Astrocyte (in vitro differentiated cells and primary cell): ENCODE measurements around the gene SIPA1. TPM values are rescaled to one million over a fixed set of nuclear protein-coding genes. Genes with fewer than 3 reads are reported as not detected.

Experiments used
- DNase-seq: peaks from one replicate; pipeline ENCODE4 v3.0.0-alpha.2; 2010; ENCODE audit warnings: low read depth
- FAIRE-seq: peaks from 2 replicates; lab custom pipeline; 2011; peaks lifted over from hg19 to GRCh38; lab: Jason Lieb, UNC
- H2AFZ ChIP-seq: 2 replicates; pipeline ENCODE4 v1.6.0; 2012; ENCODE audit warnings: low read depth, low read length, inconsistent platforms
- H3K27ac ChIP-seq: 2 replicates; pipeline ENCODE4 v1.5.1; 2011; ENCODE audit warnings: low read depth, low read length, inconsistent platforms
- H3K27me3 ChIP-seq: 2 replicates; pipeline ENCODE4 v1.6.0; 2011; ENCODE audit warnings: low read length, inconsistent platforms; ENCODE audit not compliant: insufficient read depth
- H3K36me3 ChIP-seq: 2 replicates; pipeline ENCODE4 v1.5.1; 2011; ENCODE audit warnings: low read length, inconsistent platforms; ENCODE audit not compliant: insufficient read depth
- H3K4me1 ChIP-seq: 2 replicates; pipeline ENCODE4 v1.5.1; 2011; ENCODE audit warnings: low read length, inconsistent platforms; ENCODE audit not compliant: insufficient read depth
- H3K4me2 ChIP-seq: 2 replicates; pipeline ENCODE4 v1.6.0; 2012; ENCODE audit warnings: low read length, inconsistent platforms
- H3K4me3 ChIP-seq: 2 replicates; pipeline ENCODE4 v1.5.1; 2011; ENCODE audit warnings: low read depth, mild to moderate bottlenecking, low read length, inconsistent platforms; ENCODE audit not compliant: insufficient read depth
- H3K79me2 ChIP-seq: 2 replicates; pipeline ENCODE4 v1.6.0; 2012; ENCODE audit warnings: mild to moderate bottlenecking, low read length, inconsistent platforms; ENCODE audit not compliant: insufficient read depth
- H3K9ac ChIP-seq: 2 replicates; pipeline ENCODE4 v1.6.0; 2012; ENCODE audit warnings: mild to moderate bottlenecking, low read length, inconsistent platforms
- H3K9me3 ChIP-seq: 2 replicates; pipeline ENCODE4 v1.5.1; 2012; ENCODE audit warnings: low read depth, mild to moderate bottlenecking, low read length, inconsistent platforms; ENCODE audit not compliant: insufficient read depth
- H4K20me1 ChIP-seq: 2 replicates; pipeline ENCODE4 v1.6.0; 2012; ENCODE audit warnings: low read length, inconsistent platforms; ENCODE audit not compliant: insufficient read depth
- H3K27ac Mint-ChIP-seq: one replicate; pipeline ENCODE4 v1.8.0; 2021; ENCODE audit warnings: mild to moderate bottlenecking, mixed read lengths; ENCODE audit not compliant: unreplicated experiment
- H3K27me3 Mint-ChIP-seq: one replicate; pipeline ENCODE4 v1.8.0; 2021; ENCODE audit warnings: low read depth, mixed read lengths; ENCODE audit not compliant: unreplicated experiment
- H3K36me3 Mint-ChIP-seq: one replicate; pipeline ENCODE4 v1.8.0; 2021; ENCODE audit warnings: low read depth, mixed read lengths; ENCODE audit not compliant: unreplicated experiment
- H3K4me1 Mint-ChIP-seq: one replicate; pipeline ENCODE4 v1.8.0; 2021; ENCODE audit warnings: low read depth, mixed read lengths; ENCODE audit not compliant: unreplicated experiment
- H3K4me3 Mint-ChIP-seq: one replicate; pipeline ENCODE4 v1.8.0; 2021; ENCODE audit warnings: mild to moderate bottlenecking, moderate library complexity, mixed read lengths; ENCODE audit not compliant: unreplicated experiment
- H3K9me3 Mint-ChIP-seq: one replicate; pipeline ENCODE4 v1.8.0; 2021; ENCODE audit warnings: mild to moderate bottlenecking, mixed read lengths; ENCODE audit not compliant: unreplicated experiment
- CTCF ChIP-seq: IDR thresholded peaks from 2 replicates; pipeline ENCODE4 v1.5.1; 2011; ENCODE audit warnings: low read depth, mild to moderate bottlenecking, inconsistent platforms, low read length, moderate library complexity; ENCODE audit not compliant: insufficient read depth
- EZH2 ChIP-seq: IDR thresholded peaks from 2 replicates; pipeline ENCODE4 v1.6.1; 2012; ENCODE audit warnings: mild to moderate bottlenecking, low read length, inconsistent platforms; ENCODE audit not compliant: insufficient read depth
- total RNA-seq: library from RNA; stranded (reverse); gene quantifications from 2 replicates; pipeline ENCODE4 v1.2.1, GENCODE V29; 2021

Gene SIPA1
- total RNA-seq, 1 donor from 2014 or later = 26.7 TPM

- peak overlapping the region; percentile 86 for H2AFZ ChIP-seq
- FAIRE-seq = no peak
- TF ChIP-seq EZH2 (no peak), CTCF (no peak)
Observed at GRCh38 chr11:65591939-65592857, 45.7 kb upstream of the SIPA1 start.

GRCh38 chr11:65592858-65593517 lies 44.9 kb upstream of the SIPA1 start:
- Histone ChIP-seq H3K27ac (no peak overlapping the region), H2AFZ (no peak overlapping the region), H3K36me3 (peaks cover 2% of the 10 kb centered on the region), H3K4me3 (no peak overlapping the region), H3K9ac (no peak overlapping the region), H3K79me2 (no peaks in the 10 kb centered on the region), H4K20me1 (peaks cover 6% of the 10 kb centered on the region), H3K4me2 (peak overlapping the region; percentile 84), H3K27me3 (no peaks in the 10 kb centered on the region), H3K9me3 (no peaks in the 10 kb centered on the region), H3K4me1 (peaks cover 10% of the 10 kb centered on the region)
- Mint-ChIP-seq H3K9me3 (no peaks in the 10 kb centered on the region), H3K27ac (no peak overlapping the region), H3K4me3 (no peak overlapping the region), H3K4me1 (peaks cover 4% of the 10 kb centered on the region), H3K27me3 (peaks cover 10% of the 10 kb centered on the region), H3K36me3 (no peaks in the 10 kb centered on the region)
- no peak for TF ChIP-seq EZH2
- no peak for TF ChIP-seq CTCF
- DNase-seq (no peak), FAIRE-seq (no peak)

More at GRCh38 chr11:65591939-65592857, 45.7 kb upstream of the SIPA1 start:
- Histone ChIP-seq H3K27ac (peak overlapping the region; percentile 58), H3K4me3 (peak overlapping the region; percentile 37), H3K4me1 (peaks cover 11% of the 10 kb centered on the region), H3K79me2 (no peaks in the 10 kb centered on the region), H3K27me3 (no peaks in the 10 kb centered on the region), H3K36me3 (no peaks in the 10 kb centered on the region), H3K9ac (peak overlapping the region; percentile 58), H3K4me2 (peak overlapping the region; percentile 84), H3K9me3 (no peaks in the 10 kb centered on the region), H4K20me1 (peaks cover 6% of the 10 kb centered on the region)
- H3K4me3 Mint-ChIP-seq = no peak overlapping the region
- H3K27ac Mint-ChIP-seq = no peak overlapping the region
- no peaks in the 10 kb centered on the region for H3K9me3 Mint-ChIP-seq
- DNase-seq = peak; percentile 69
- peaks cover 10% of the 10 kb centered on the region for H3K27me3 Mint-ChIP-seq
- H3K4me1 Mint-ChIP-seq = peaks cover 6% of the 10 kb centered on the region
- H3K36me3 Mint-ChIP-seq = no peaks in the 10 kb centered on the region
